ENCODE data around the gene PASD1. TPM values are rescaled to one million over a fixed set of nuclear protein-coding genes. Genes with fewer than 3 reads are reported as not detected.

The PASD1 gene
- total RNA-seq, 1 donor from 2014 or later: not detected

DNA sequence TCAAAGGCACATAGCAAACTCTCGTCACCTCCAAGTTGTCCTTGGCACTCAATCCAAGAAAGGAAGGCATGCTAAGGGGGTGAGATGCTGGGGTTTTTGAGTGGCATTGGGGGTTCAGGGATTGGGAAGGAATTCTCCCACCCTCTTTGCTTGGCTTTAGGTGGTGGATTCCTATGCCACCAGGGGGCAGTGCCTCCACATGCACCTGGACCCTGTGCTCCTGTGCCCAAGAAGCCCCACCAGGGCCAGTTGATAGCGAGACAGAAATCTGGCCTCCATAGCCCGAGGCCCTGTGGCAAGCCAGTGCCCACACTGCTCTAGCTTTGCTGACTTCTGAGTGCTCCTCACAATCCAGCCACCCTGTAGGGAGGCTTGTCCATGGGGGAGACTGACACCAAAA lies 150.4 kb downstream of the PASD1 start:
- peak; percentile 36 for DNase-seq
- no peaks in the 10 kb centered on the region for H3K36me3 Mint-ChIP-seq (ENCODE audit: unreplicated experiment)
- no peak overlapping the region for H3K4me3 Mint-ChIP-seq (ENCODE audit: unreplicated experiment)
- no peak overlapping the region for H3K27ac Mint-ChIP-seq (ENCODE audit: unreplicated experiment)
- TF ChIP-seq, protein P1, sequence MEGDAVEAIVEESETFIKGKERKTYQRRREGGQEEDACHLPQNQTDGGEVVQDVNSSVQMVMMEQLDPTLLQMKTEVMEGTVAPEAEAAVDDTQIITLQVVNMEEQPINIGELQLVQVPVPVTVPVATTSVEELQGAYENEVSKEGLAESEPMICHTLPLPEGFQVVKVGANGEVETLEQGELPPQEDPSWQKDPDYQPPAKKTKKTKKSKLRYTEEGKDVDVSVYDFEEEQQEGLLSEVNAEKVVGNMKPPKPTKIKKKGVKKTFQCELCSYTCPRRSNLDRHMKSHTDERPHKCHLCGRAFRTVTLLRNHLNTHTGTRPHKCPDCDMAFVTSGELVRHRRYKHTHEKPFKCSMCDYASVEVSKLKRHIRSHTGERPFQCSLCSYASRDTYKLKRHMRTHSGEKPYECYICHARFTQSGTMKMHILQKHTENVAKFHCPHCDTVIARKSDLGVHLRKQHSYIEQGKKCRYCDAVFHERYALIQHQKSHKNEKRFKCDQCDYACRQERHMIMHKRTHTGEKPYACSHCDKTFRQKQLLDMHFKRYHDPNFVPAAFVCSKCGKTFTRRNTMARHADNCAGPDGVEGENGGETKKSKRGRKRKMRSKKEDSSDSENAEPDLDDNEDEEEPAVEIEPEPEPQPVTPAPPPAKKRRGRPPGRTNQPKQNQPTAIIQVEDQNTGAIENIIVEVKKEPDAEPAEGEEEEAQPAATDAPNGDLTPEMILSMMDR (IDR thresholded peaks at IDR 0.05; ENCODE audit: partially characterized antibody, unreplicated experiment): peak; percentile 36
- H3K27me3 Mint-ChIP-seq (ENCODE audit: unreplicated experiment): no peaks in the 10 kb centered on the region
- H3K4me1 Mint-ChIP-seq (ENCODE audit: low read depth, unreplicated experiment): peaks cover 2% of the 10 kb centered on the region
- H3K9me3 Mint-ChIP-seq (ENCODE audit: unreplicated experiment): no peaks in the 10 kb centered on the region

DNA sequence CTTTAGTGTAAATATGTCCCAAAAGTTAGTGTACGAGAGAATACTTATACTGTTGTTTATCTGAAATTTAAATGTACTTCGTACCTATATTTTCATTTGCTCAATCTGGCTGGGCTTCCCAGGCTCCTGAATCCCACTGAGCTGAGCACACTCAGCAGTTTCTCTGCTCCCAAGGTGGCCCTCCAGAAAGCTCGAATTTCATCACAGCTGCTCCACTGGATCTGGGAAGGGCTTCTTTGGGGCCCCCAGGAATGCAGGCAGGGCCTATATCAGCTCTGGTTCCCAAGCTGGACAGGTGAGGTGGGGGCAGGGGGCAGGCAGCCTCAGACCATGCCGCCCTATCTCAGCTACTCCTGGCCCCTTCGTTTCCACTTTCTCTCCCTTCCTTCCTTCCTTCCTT lies 150.9 kb downstream of the PASD1 start:
- Mint-ChIP-seq H3K27ac (ENCODE audit: unreplicated experiment) (no peak overlapping the region), H3K27me3 (ENCODE audit: unreplicated experiment) (no peaks in the 10 kb centered on the region), H3K9me3 (ENCODE audit: unreplicated experiment) (no peaks in the 10 kb centered on the region), H3K36me3 (ENCODE audit: unreplicated experiment) (no peaks in the 10 kb centered on the region), H3K4me1 (ENCODE audit: low read depth, unreplicated experiment) (peaks cover 2% of the 10 kb centered on the region), H3K4me3 (ENCODE audit: unreplicated experiment) (no peak overlapping the region)
- TF ChIP-seq, protein P1 (IDR thresholded peaks at IDR 0.05; ENCODE audit: partially characterized antibody, unreplicated experiment): no peak
- DNase-seq: no peak

DNA sequence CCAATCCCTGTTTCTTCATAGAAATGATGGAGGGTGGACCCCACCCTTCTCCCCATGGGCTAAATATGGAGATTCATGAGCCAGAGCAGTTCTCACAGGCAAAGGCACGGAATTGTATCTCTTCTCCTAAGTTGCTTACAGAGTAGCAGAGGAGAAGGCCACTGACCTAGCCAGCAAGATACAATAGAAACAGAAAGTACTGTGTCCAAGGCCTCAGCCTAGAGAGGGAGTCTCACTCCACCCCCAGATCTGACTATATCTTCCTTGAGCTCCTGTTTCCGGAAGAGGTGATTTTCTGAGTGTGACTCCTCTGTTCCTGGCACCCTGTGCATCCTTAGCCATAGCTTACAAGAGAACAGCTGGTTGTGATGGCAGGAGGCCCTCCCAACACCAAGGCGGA lies 152.3 kb downstream of the PASD1 start, which contains the start of gene FATE1:
Gene FATE1, plus strand, starts transcription at position 284 of the 400 bp plus-strand sequence. Its CDS starts 85 bp downstream, at position 369.
- DNase-seq: no peak
- Mint-ChIP-seq H3K4me1 (ENCODE audit: low read depth, unreplicated experiment) (peaks cover 2% of the 10 kb centered on the region), H3K4me3 (ENCODE audit: unreplicated experiment) (no peak within 1 kb of the TSS), H3K9me3 (ENCODE audit: unreplicated experiment) (no peaks in the 10 kb centered on the region), H3K36me3 (ENCODE audit: unreplicated experiment) (no peaks in the 10 kb centered on the region), H3K27ac (ENCODE audit: unreplicated experiment) (no peak within 1 kb of the TSS), H3K27me3 (ENCODE audit: unreplicated experiment) (no peaks in the 10 kb centered on the region)
- TF ChIP-seq, protein P1 (IDR thresholded peaks at IDR 0.05; ENCODE audit: partially characterized antibody, unreplicated experiment): no peak

DNA sequence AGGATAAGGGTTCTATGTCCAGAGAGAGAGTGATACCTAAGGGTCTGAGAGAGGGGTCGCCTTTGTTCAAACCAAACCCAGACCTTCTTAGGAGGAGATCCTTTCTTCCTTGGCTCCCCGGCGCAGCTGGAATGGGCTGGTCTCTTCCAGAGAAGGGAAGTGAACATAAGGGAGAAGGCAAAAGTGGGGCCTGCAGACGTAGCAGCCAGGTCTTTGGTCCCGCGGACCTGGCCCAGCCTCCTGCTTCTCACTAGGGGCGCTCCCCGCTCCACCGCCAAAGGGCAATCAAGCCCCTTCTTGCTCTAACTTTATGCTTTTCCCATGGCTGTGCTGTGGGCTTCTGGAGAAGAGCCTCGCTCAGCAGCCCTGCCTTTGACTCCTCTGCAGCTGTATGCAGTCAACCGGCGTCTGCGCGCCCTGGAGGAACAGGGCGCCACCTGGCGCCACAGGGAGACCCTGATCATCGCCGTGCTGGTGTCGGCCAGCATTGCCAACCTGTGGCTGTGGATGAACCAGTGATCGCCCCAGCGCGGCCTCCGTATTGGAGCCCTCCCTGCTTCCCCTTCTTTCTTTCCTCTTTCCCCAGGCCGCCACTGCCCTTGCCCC lies 158.9 kb downstream of the PASD1 start:
- Mint-ChIP-seq H3K27me3 (ENCODE audit: unreplicated experiment) (no peaks in the 10 kb centered on the region), H3K27ac (ENCODE audit: unreplicated experiment) (no peak overlapping the region), H3K36me3 (ENCODE audit: unreplicated experiment) (no peaks in the 10 kb centered on the region), H3K4me1 (ENCODE audit: low read depth, unreplicated experiment) (no peaks in the 10 kb centered on the region), H3K9me3 (ENCODE audit: unreplicated experiment) (peaks cover 1% of the 10 kb centered on the region), H3K4me3 (ENCODE audit: unreplicated experiment) (no peak overlapping the region)
- TF ChIP-seq, protein P1 (IDR thresholded peaks at IDR 0.05; ENCODE audit: partially characterized antibody, unreplicated experiment): peak; percentile 25
- DNase-seq: peak; percentile 70

DNA sequence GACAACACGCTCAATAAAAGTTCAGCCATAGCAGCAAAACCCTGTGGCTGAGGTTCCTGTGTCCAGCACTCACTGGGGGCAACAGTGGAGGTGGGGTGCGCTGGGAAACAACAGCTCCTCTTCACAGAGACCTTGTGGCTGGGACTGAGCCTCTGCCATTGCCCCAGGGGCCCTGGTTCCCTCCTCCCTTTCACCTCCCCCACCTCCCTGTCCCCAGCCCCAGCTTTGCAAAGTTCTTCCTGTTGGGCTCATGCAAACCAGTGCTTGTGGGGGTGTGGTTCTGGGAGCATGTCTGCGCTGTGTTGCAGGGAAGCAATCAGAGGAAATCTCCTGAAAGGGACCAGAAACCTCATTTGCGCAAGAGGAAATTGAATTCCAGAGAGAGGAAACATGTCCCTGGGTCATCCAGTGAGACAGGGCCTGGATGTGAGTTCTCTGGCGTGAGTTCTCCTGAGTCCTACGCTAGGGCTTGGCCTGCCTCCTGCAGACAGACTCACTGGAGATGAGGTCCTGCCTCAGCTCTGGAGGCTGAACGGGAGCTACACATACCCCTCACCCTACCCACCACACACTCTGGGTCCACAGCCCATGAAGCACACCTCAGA lies 159.8 kb downstream of the PASD1 start:
- H3K4me1 Mint-ChIP-seq (ENCODE audit: low read depth, unreplicated experiment): no peaks in the 10 kb centered on the region
- H3K9me3 Mint-ChIP-seq (ENCODE audit: unreplicated experiment): peaks cover 1% of the 10 kb centered on the region

More for the DNA sequence above, 159.8 kb downstream of the PASD1 start:
- Mint-ChIP-seq H3K4me3 (ENCODE audit: unreplicated experiment) (no peak overlapping the region), H3K36me3 (ENCODE audit: unreplicated experiment) (no peaks in the 10 kb centered on the region), H3K27ac (ENCODE audit: unreplicated experiment) (no peak overlapping the region), H3K27me3 (ENCODE audit: unreplicated experiment) (no peaks in the 10 kb centered on the region)
- TF ChIP-seq, protein P1 (IDR thresholded peaks at IDR 0.05; ENCODE audit: partially characterized antibody, unreplicated experiment): no peak
- no peak for DNase-seq

All from glutamatergic neuron (in vitro differentiated cells).